Measurements from ENCODE around the gene CORO2B.

DNA sequence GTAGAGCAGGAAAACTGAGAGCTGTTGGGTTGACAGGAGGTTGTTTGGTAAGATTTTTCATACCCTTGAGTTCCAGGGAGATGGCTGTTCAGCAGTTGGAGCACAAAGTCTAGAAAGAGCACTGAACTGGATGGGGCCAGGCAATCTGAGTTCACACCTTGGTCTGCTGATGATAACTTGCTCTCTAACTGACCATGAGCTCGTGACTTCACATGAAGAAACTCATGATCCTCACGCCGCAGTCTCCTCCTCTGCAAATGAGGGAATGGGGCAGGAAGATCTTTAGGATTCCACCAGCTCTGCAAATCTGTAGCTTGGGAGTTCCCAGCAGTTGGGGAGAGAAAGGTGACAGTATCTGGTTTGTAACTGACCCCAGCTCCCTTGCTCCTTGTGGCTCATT, 33.7 kb downstream of the CORO2B start:
- TF ChIP-seq TCF12 (IDR thresholded peaks at IDR 0.05), result no peak
- no peak for TF ChIP-seq GABPA (IDR thresholded peaks at IDR 0.05; ENCODE audit: low read depth)
